Vagina (tissue), 2 donors: ENCODE data around the gene COL6A1. TPM values are rescaled to one million over a fixed set of nuclear protein-coding genes. Genes with fewer than 3 reads are reported as not detected.
A peak's percentile ranks its signal among the peaks of the same experiment; 100 is the strongest.
"Not testable (repeated sequence)": the region's sequence is repeated elsewhere in the genome, so short reads cannot be mapped to it uniquely, and the experiment has no call there.

Experiments used
- DNase-seq, 2 donors: peaks; one replicate each; pipeline ENCODE4 v3.0.0-alpha.2; 2017; ENCODE audit errors: extremely low spot score in 2 of 2
- H3K27ac ChIP-seq: fragments of 200-600 bp; sonication (generic); one replicate; pipeline ENCODE4 v1.5.1; 2019
- H3K27me3 ChIP-seq: fragments of 200-600 bp; sonication (generic); one replicate; pipeline ENCODE4 v1.5.1; 2019
- H3K36me3 ChIP-seq, 2 donors: fragments of 200-600 bp; sonication (generic); one replicate each; pipeline ENCODE4 v1.5.1; 2017 to 2019
- H3K4me1 ChIP-seq: fragments of 200-600 bp; sonication (generic); one replicate; pipeline ENCODE4 v1.5.1; 2019
- H3K4me3 ChIP-seq, 2 donors: fragments of 200-600 bp; sonication (generic); 1 replicate in 1 of 2; 2 replicates in 1 of 2; pipeline ENCODE4 v1.5.1; 2016 to 2019
- H3K9me3 ChIP-seq: fragments of 200-600 bp; sonication (generic); one replicate; pipeline ENCODE4 v1.5.1; 2019
- CTCF ChIP-seq, 3 experiments: fragments of 450-650 bp in 2 of 3; fragments of 200-600 bp in 1 of 3; sonication (generic) in 1 of 3; IDR thresholded peaks; one replicate each; pipeline ENCODE4 v1.5.1; 2017 to 2019; ENCODE audit warnings: antibody characterized with exemption in 3 of 3, mild to moderate bottlenecking in 2 of 3, moderate library complexity in 2 of 3
- POLR2A ChIP-seq, 2 donors: fragments of 450-650 bp; IDR thresholded peaks; one replicate each; pipeline ENCODE4 v1.6.1; 2017; ENCODE audit warnings: antibody characterized with exemption in 2 of 2, mild to moderate bottlenecking in 2 of 2, moderate library complexity in 2 of 2
- POLR2AphosphoS5 ChIP-seq, 2 donors: sonication (generic); formaldehyde crosslinking; IDR thresholded peaks; one replicate each; pipeline ENCODE4 v1.9.0; 2017; ENCODE audit warnings: antibody characterized with exemption in 2 of 2, mild to moderate bottlenecking in 2 of 2, low read depth in 1 of 2; ENCODE audit not compliant: insufficient read depth in 1 of 2
- intact Hi-C: fragments of 100-400 bp; cut with DNase I; formaldehyde crosslinking; loops from one replicate; pipeline ENCODE4 v1.15.1; 2023
- total RNA-seq: library from RNA; depleted of rRNA; stranded (reverse); fragments of >200 nt; gene quantifications from one replicate; pipeline ENCODE4 v1.2.3, GENCODE V29; 2016

The COL6A1 gene
- total RNA-seq, 1 donor from 2014 or later = 520 TPM

DNA sequence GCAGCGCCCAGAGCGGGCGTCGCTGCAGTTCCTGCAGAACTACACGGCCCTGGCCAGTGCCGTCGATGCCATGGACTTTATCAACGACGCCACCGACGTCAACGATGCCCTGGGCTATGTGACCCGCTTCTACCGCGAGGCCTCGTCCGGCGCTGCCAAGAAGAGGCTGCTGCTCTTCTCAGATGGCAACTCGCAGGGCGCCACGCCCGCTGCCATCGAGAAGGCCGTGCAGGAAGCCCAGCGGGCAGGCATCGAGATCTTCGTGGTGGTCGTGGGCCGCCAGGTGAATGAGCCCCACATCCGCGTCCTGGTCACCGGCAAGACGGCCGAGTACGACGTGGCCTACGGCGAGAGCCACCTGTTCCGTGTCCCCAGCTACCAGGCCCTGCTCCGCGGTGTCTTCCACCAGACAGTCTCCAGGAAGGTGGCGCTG is 22.0 kb downstream of the COL6A1 start:
- H3K4me1 ChIP-seq = no peaks in the 10 kb centered on the region
- peaks cover 3 to 37% of the 10 kb centered on the region in 2 donors for H3K36me3 ChIP-seq
- H3K9me3 ChIP-seq = no peaks in the 10 kb centered on the region
- intact Hi-C loops = no loop called here
- no peaks in the 10 kb centered on the region for H3K27me3 ChIP-seq
- peak; percentile 80 to 88 for DNase-seq
- TF ChIP-seq POLR2A (IDR thresholded peaks at IDR 0.05) = no peak
- TF ChIP-seq POLR2AphosphoS5 (IDR thresholded peaks at IDR 0.05; ENCODE audit: insufficient read depth in 1 of 2, low read depth in 1 of 2) = peak in 1 of 2 donors; percentile 35
- TF ChIP-seq CTCF (IDR thresholded peaks at IDR 0.05) = no peak
- no peak overlapping the region for H3K27ac ChIP-seq
- no peak overlapping the region for H3K4me3 ChIP-seq

GRCh38 chr21:46004168-46004861 is 22.7 kb downstream of the COL6A1 start:
- Histone ChIP-seq H3K4me3 (no peak overlapping the region), H3K27me3 (no peaks in the 10 kb centered on the region), H3K27ac (no peak overlapping the region), H3K9me3 (no peaks in the 10 kb centered on the region), H3K36me3 (peaks cover 0 to 30% of the 10 kb centered on the region in 2 donors), H3K4me1 (no peaks in the 10 kb centered on the region)
- intact Hi-C loops = no loop called here
- DNase-seq = peak; percentile 87 to 93
- TF ChIP-seq POLR2A (IDR thresholded peaks at IDR 0.05) (no peak), POLR2AphosphoS5 (IDR thresholded peaks at IDR 0.05; ENCODE audit: insufficient read depth in 1 of 2, low read depth in 1 of 2) (peak in 1 of 2 donors; percentile 13)

GRCh38 chr21:46005081-46005480 is 23.5 kb downstream of the COL6A1 start:
- DNase-seq = peak in 1 of 2 donors; percentile 81
- no peaks in the 10 kb centered on the region for H3K9me3 ChIP-seq
- H3K4me3 ChIP-seq = no peak overlapping the region
- no peaks in the 10 kb centered on the region for H3K27me3 ChIP-seq
- intact Hi-C loops = no loop called here
- no peaks in the 10 kb centered on the region for H3K4me1 ChIP-seq
- peaks cover 0 to 28% of the 10 kb centered on the region in 2 donors for H3K36me3 ChIP-seq
- H3K27ac ChIP-seq = no peak overlapping the region
- TF ChIP-seq CTCF (IDR thresholded peaks at IDR 0.05) = no peak
- no peak for TF ChIP-seq POLR2A (IDR thresholded peaks at IDR 0.05)
- no peak for TF ChIP-seq POLR2AphosphoS5 (IDR thresholded peaks at IDR 0.05; ENCODE audit: insufficient read depth in 1 of 2, low read depth in 1 of 2)

- TF ChIP-seq POLR2AphosphoS5 (IDR thresholded peaks at IDR 0.05; ENCODE audit: insufficient read depth in 1 of 2, low read depth in 1 of 2) (no peak), CTCF (IDR thresholded peaks at IDR 0.05) (no peak), POLR2A (IDR thresholded peaks at IDR 0.05) (no peak)
- no peak overlapping the region for H3K27ac ChIP-seq
These were observed 23.9 kb downstream of the COL6A1 start for GRCh38 chr21:46005481-46005881.

GRCh38 chr21:46005894-46006546 is 24.4 kb downstream of the COL6A1 start:
- H3K4me1 ChIP-seq, H3K27me3 ChIP-seq, DNase-seq, H3K9me3 ChIP-seq, H3K27ac ChIP-seq, H3K4me3 ChIP-seq, intact Hi-C loops: not testable (repeated sequence)
- H3K36me3 ChIP-seq = peaks cover 0 to 25% of the 10 kb centered on the region in 2 donors

More at GRCh38 chr21:46005481-46005881, 23.9 kb downstream of the COL6A1 start:
- Histone ChIP-seq H3K27me3 (no peaks in the 10 kb centered on the region), H3K4me1 (no peaks in the 10 kb centered on the region), H3K9me3 (no peaks in the 10 kb centered on the region), H3K36me3 (peaks cover 0 to 28% of the 10 kb centered on the region in 2 donors), H3K4me3 (no peak overlapping the region)
- intact Hi-C loops = no loop called here
- peak in 1 of 2 donors; percentile 67 for DNase-seq
